Inflammatory macrophage treated with lipopolysaccharide for 4 hours (primary cell): ENCODE results near the gene SMIM22.

Experiments
- DNase-seq: peaks from one replicate; pipeline ENCODE4 v3.0.0-alpha.2; 2020

Gene SMIM22

GRCh38 chr16:4795181-4795827, at the start of gene SMIM22:
Gene SMIM22, plus strand, starts transcription at chr16:4795369. Its CDS starts 366 bp downstream, at chr16:4795735.
- DNase-seq = no peak

- DNase-seq = no peak
Observed at GRCh38 chr16:4746215-4746614, 49.0 kb upstream of the SMIM22 start.

GRCh38 chr16:4746991-4747574, 48.1 kb upstream of the SMIM22 start:
- no peak for DNase-seq

GRCh38 chr16:4747906-4748681, 47.1 kb upstream of the SMIM22 start:
- no peak for DNase-seq

GRCh38 chr16:4748682-4749411, 46.3 kb upstream of the SMIM22 start:
- DNase-seq = no peak

- no peak for DNase-seq
Observed at GRCh38 chr16:4749700-4750257, 45.4 kb upstream of the SMIM22 start.

GRCh38 chr16:4750896-4751295, 44.3 kb upstream of the SMIM22 start:
- DNase-seq = no peak

GRCh38 chr16:4752351-4753100, 42.6 kb upstream of the SMIM22 start:
- no peak for DNase-seq

GRCh38 chr16:4753227-4753626, 41.9 kb upstream of the SMIM22 start:
- no peak for DNase-seq

- no peak for DNase-seq
Observed at GRCh38 chr16:4754865-4755264, 40.3 kb upstream of the SMIM22 start.

GRCh38 chr16:4755687-4756086, 39.5 kb upstream of the SMIM22 start:
- DNase-seq = no peak

GRCh38 chr16:4760221-4760910, 34.8 kb upstream of the SMIM22 start:
- no peak for DNase-seq

GRCh38 chr16:4762205-4762604, 33.0 kb upstream of the SMIM22 start:
- no peak for DNase-seq

- peak; percentile 23 for DNase-seq
Observed at GRCh38 chr16:4763791-4764190, 31.4 kb upstream of the SMIM22 start.

GRCh38 chr16:4765511-4766474, 29.4 kb upstream of the SMIM22 start:
- no peak for DNase-seq

GRCh38 chr16:4766875-4767628, 28.1 kb upstream of the SMIM22 start, which contains the start of gene ZNF500:
Gene ZNF500, minus strand, starts transcription at chr16:4767162. Its CDS starts 1,184 bp downstream, at chr16:4765978.
- peak; percentile 97 for DNase-seq

- DNase-seq = peak; percentile 55
Observed at GRCh38 chr16:4767872-4768548, 27.2 kb upstream of the SMIM22 start.

- peak; percentile 95 for DNase-seq
Observed at GRCh38 chr16:4768549-4769305, 26.4 kb upstream of the SMIM22 start.
